WTC11 (cell line): ENCODE results near the gene PRKAG2. TPM values are rescaled to one million over a fixed set of nuclear protein-coding genes. Genes with fewer than 3 reads are reported as not detected.
A peak's percentile ranks its signal among the peaks of the same experiment; 100 is the strongest.

Source experiments
- ATAC-seq: fragments of 200-7000 bp; cut with Tn5 transposase; 2 replicates; pipeline ENCODE4 v1.10.0; 2021; ENCODE audit warnings: mild to moderate bottlenecking, moderate library complexity
- CTCF ChIA-PET: fragments of 300-600 bp; sonication (Branson Sonifier 250); formaldehyde crosslinking; loops from one replicate; lab custom pipeline; 2021; ENCODE audit warnings: antibody characterized with exemption; lab: Charles Lee
- POLR2A ChIA-PET: fragments of 350-600 bp; sonication (Branson Sonifier 250); formaldehyde crosslinking; loops from one replicate; lab custom pipeline; 2021; ENCODE audit warnings: antibody characterized with exemption; lab: Charles Lee
- DNase-seq: peaks from one replicate; pipeline ENCODE4 v3.0.0; 2021; ENCODE audit warnings: low spot score
- H3K27ac Mint-ChIP-seq: 2 replicates; pipeline ENCODE4 v1.8.0; 2021; ENCODE audit warnings: mixed read lengths
- H3K27me3 Mint-ChIP-seq: 2 replicates; pipeline ENCODE4 v1.8.0; 2021; ENCODE audit warnings: low read depth, mild to moderate bottlenecking, moderate library complexity, mixed read lengths
- H3K36me3 Mint-ChIP-seq: 2 replicates; pipeline ENCODE4 v1.8.0; 2021; ENCODE audit warnings: mixed read lengths
- H3K4me1 Mint-ChIP-seq: 2 replicates; pipeline ENCODE4 v1.8.0; 2022; ENCODE audit warnings: mixed read lengths
- H3K4me3 Mint-ChIP-seq: 2 replicates; pipeline ENCODE4 v1.8.0; 2021; ENCODE audit warnings: mild to moderate bottlenecking, moderate library complexity, mixed read lengths
- H3K9me3 Mint-ChIP-seq: 2 replicates; pipeline ENCODE4 v1.8.0; 2021; ENCODE audit warnings: mixed read lengths
- ESRRA ChIP-seq: sonication (generic); formaldehyde crosslinking; IDR thresholded peaks from 2 replicates; pipeline ENCODE4 v1.8.1; 2022; ENCODE audit warnings: mild to moderate bottlenecking, missing genetic modification reagents, borderline replicate concordance
- FOXJ3 ChIP-seq: sonication (generic); formaldehyde crosslinking; IDR thresholded peaks from 2 replicates; pipeline ENCODE4 v1.9.0; 2021; ENCODE audit warnings: missing genetic modification reagents, mild to moderate bottlenecking, borderline replicate concordance
- FOXK1 ChIP-seq: sonication (generic); formaldehyde crosslinking; IDR thresholded peaks from 2 replicates; pipeline ENCODE4 v1.8.0; 2022; ENCODE audit warnings: mild to moderate bottlenecking, moderate library complexity, missing genetic modification reagents
- GABPB1 ChIP-seq: sonication (generic); formaldehyde crosslinking; IDR thresholded peaks from 2 replicates; pipeline ENCODE4 v1.8.1; 2023; ENCODE audit warnings: mild to moderate bottlenecking, missing genetic modification reagents
- HMGA2 ChIP-seq: fragments of 250-450 bp; sonication (Bioruptor Pico); IDR thresholded peaks from 2 replicates; pipeline ENCODE4 v1.4.0; 2021; ENCODE audit warnings: mild to moderate bottlenecking, moderate library complexity
- KAT7 ChIP-seq: sonication (generic); formaldehyde crosslinking; IDR thresholded peaks from 2 replicates; pipeline ENCODE4 v1.8.1; 2023; ENCODE audit warnings: missing genetic modification reagents, mild to moderate bottlenecking, borderline replicate concordance
- MYBL2 ChIP-seq: sonication (generic); formaldehyde crosslinking; IDR thresholded peaks from 2 replicates; pipeline ENCODE4 v1.8.1; 2023; ENCODE audit warnings: mild to moderate bottlenecking, moderate library complexity, missing genetic modification reagents
- NFE2L1 ChIP-seq: sonication (generic); formaldehyde crosslinking; IDR thresholded peaks from 2 replicates; pipeline ENCODE4 v1.8.1; 2023; ENCODE audit warnings: missing genetic modification reagents
- NR1H2 ChIP-seq: sonication (generic); formaldehyde crosslinking; IDR thresholded peaks from 2 replicates; pipeline ENCODE4 v1.9.0; 2021; ENCODE audit warnings: mild to moderate bottlenecking, moderate library complexity, missing genetic modification reagents
- TP53 ChIP-seq: sonication (generic); formaldehyde crosslinking; IDR thresholded peaks from 2 replicates; pipeline ENCODE4 v1.8.1; 2023; ENCODE audit warnings: mild to moderate bottlenecking, missing genetic modification reagents
- ZBTB21 ChIP-seq: sonication (generic); formaldehyde crosslinking; IDR thresholded peaks from 2 replicates; pipeline ENCODE4 v1.8.1; 2023; ENCODE audit warnings: mild to moderate bottlenecking, missing genetic modification reagents, borderline replicate concordance
- ZNF219 ChIP-seq: sonication (generic); formaldehyde crosslinking; IDR thresholded peaks from 2 replicates; pipeline ENCODE4 v1.8.0; 2023; ENCODE audit warnings: missing genetic modification reagents, mild to moderate bottlenecking, borderline replicate concordance
- ZNF263 ChIP-seq: sonication (generic); formaldehyde crosslinking; IDR thresholded peaks from 2 replicates; pipeline ENCODE4 v1.8.1; 2022; ENCODE audit warnings: low read depth, mild to moderate bottlenecking, moderate library complexity, missing genetic modification reagents
- total RNA-seq: library from RNA; stranded (reverse); gene quantifications from 3 replicates; pipeline ENCODE4 v1.2.3, GENCODE V29; 2021
- TF ChIP-seq, protein P1 (sequence below): sonication (generic); formaldehyde crosslinking; IDR thresholded peaks from 2 replicates; pipeline ENCODE4 v1.8.0; 2022; ENCODE audit warnings: missing genetic modification reagents
- TF ChIP-seq, protein P2 (sequence below): sonication (generic); formaldehyde crosslinking; IDR thresholded peaks from 2 replicates; pipeline ENCODE4 v1.8.1; 2023; ENCODE audit warnings: mild to moderate bottlenecking, missing genetic modification reagents, moderate library complexity
- TF ChIP-seq, protein P3 (sequence below): sonication (generic); formaldehyde crosslinking; IDR thresholded peaks from 2 replicates; pipeline ENCODE4 v1.8.1; 2022; ENCODE audit warnings: low read depth, missing genetic modification reagents, borderline replicate concordance
- TF ChIP-seq, protein P4 (sequence below): fragments of 250-450 bp; sonication (Bioruptor Pico); IDR thresholded peaks from 2 replicates; pipeline ENCODE4 v1.9.0; 2021; ENCODE audit warnings: mild to moderate bottlenecking
- TF ChIP-seq, protein P5 (sequence below): fragments of 200-600 bp; IDR thresholded peaks from 2 replicates; pipeline ENCODE4 v1.8.0; 2022; ENCODE audit warnings: antibody characterized with exemption

The PRKAG2 gene
- total RNA-seq, 1 experiment from 2014 or later: 20.3 TPM

DNA sequence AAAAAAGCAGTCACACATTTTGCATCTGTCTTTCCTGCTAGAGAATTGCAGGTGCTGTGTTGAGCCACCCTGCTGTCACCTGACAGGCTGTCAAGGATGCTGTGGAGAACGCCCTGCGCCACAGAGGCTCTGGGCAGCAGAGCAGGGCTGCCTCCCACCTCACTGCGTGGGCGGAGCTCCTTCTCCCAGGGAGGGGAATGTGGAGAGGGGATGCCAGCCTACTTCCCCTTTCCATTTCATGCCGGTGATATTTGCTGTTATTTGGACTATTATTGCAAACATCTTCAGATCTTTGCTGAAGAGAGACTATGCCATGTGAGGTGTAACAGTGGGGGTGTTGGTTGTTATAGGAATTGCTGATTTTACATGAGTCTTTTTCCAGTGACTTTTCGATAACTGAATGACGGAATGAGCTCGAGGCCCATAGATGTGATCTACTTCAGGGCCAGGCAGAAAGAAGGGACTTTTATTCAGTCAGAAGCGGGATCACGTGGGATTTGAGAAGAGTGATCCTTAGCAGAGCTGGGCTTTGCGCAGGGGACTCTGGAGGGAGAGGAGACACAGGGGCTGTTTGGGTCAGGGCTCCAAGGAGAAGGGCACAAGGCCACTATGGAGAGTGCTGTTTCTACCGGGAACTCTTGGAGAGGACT is 13.6 kb upstream of the PRKAG2 start:
- DNase-seq: no peak
- Mint-ChIP-seq H3K9me3 (no peaks in the 10 kb centered on the region), H3K27me3 (peaks cover 2% of the 10 kb centered on the region; the same call in 1 of the 2 replicates), H3K36me3 (no peaks in the 10 kb centered on the region), H3K4me3 (no peak overlapping the region), H3K27ac (no peak overlapping the region), H3K4me1 (peaks cover 8% of the 10 kb centered on the region)
- TF ChIP-seq, protein P1, sequence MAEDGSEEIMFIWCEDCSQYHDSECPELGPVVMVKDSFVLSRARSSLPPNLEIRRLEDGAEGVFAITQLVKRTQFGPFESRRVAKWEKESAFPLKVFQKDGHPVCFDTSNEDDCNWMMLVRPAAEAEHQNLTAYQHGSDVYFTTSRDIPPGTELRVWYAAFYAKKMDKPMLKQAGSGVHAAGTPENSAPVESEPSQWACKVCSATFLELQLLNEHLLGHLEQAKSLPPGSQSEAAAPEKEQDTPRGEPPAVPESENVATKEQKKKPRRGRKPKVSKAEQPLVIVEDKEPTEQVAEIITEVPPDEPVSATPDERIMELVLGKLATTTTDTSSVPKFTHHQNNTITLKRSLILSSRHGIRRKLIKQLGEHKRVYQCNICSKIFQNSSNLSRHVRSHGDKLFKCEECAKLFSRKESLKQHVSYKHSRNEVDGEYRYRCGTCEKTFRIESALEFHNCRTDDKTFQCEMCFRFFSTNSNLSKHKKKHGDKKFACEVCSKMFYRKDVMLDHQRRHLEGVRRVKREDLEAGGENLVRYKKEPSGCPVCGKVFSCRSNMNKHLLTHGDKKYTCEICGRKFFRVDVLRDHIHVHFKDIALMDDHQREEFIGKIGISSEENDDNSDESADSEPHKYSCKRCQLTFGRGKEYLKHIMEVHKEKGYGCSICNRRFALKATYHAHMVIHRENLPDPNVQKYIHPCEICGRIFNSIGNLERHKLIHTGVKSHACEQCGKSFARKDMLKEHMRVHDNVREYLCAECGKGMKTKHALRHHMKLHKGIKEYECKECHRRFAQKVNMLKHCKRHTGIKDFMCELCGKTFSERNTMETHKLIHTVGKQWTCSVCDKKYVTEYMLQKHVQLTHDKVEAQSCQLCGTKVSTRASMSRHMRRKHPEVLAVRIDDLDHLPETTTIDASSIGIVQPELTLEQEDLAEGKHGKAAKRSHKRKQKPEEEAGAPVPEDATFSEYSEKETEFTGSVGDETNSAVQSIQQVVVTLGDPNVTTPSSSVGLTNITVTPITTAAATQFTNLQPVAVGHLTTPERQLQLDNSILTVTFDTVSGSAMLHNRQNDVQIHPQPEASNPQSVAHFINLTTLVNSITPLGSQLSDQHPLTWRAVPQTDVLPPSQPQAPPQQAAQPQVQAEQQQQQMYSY: no peak
- no peak for TF ChIP-seq GABPB1 (CRISPR knock-in tag)
- TF ChIP-seq ZBTB21: no peak
- TF ChIP-seq ESRRA (CRISPR knock-in tag): no peak
- no peak for TF ChIP-seq FOXK1
- no peak for TF ChIP-seq TP53 (CRISPR knock-in tag)
- TF ChIP-seq, protein P2, sequence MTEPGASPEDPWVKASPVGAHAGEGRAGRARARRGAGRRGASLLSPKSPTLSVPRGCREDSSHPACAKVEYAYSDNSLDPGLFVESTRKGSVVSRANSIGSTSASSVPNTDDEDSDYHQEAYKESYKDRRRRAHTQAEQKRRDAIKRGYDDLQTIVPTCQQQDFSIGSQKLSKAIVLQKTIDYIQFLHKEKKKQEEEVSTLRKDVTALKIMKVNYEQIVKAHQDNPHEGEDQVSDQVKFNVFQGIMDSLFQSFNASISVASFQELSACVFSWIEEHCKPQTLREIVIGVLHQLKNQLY (CRISPR knock-in tag): no peak
- TF ChIP-seq ZNF263 (CRISPR knock-in tag): no peak
- TF ChIP-seq HMGA2 (CRISPR knock-in tag): no peak
- TF ChIP-seq NR1H2 (CRISPR knock-in tag): no peak
- TF ChIP-seq, protein P3, sequence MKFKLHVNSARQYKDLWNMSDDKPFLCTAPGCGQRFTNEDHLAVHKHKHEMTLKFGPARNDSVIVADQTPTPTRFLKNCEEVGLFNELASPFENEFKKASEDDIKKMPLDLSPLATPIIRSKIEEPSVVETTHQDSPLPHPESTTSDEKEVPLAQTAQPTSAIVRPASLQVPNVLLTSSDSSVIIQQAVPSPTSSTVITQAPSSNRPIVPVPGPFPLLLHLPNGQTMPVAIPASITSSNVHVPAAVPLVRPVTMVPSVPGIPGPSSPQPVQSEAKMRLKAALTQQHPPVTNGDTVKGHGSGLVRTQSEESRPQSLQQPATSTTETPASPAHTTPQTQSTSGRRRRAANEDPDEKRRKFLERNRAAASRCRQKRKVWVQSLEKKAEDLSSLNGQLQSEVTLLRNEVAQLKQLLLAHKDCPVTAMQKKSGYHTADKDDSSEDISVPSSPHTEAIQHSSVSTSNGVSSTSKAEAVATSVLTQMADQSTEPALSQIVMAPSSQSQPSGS: no peak
- ChIA-PET POLR2A (no interaction called here), CTCF (interaction anchor here (1.0 kb wide), 1 partner anchor 106 kb away, joined by 4 read pairs; no protein-coding TSS in a partner anchor)
- peak; percentile 60 for ATAC-seq

DNA sequence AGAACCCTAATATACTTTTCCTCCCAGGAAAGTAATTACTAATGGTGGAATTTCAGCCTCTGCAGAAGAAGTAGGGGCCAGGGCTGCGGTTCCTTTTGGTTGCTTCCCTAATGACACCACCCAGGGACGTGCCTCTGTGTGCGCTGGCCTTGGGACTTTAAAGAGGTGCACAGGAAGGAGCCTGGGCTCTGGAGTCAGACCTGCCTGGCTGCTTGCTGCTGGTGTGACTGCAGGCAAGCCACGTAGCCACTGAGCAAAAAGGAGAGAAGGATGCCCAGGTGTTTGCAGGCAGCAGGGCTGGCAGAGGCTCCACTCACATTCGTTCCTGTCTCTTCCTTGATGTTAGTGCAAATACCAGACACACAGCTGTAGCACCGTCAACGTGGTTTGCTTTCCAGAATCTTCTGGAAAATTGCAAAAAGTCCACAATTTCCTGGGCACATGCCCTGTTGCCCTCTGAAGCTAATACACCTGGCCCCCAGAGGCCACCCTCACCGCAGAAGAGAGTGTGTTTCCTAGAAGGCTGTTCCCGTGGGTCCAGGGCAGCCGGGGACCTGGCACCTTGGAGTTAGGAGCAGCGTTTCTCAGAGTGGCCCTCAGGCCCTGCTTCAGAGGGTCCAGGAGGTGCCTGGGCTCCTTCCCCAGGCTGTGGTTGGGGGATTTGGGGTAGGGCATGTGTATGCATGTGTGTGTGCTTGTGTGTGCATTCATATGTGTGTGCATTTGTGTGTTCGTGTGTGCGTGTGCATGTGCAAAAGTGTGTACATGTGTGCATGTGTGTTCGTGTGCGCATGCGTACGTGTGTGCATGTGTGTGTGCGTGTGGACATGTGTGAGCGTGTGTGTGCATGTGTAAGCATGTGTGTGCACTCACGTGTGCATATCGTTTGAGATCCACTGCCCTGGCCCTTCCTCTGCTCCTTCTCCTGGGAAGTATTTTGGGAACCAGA is 12.8 kb upstream of the PRKAG2 start:
- CTCF ChIA-PET: interaction anchor here (0.8 to 1.0 kb wide), 2 partner anchors 14 to 106 kb away, joined by 3 to 4 read pairs; no protein-coding TSS in a partner anchor
- no peaks in the 10 kb centered on the region for H3K9me3 Mint-ChIP-seq
- no peaks in the 10 kb centered on the region for H3K36me3 Mint-ChIP-seq
- POLR2A ChIA-PET: no interaction called here
- no peak overlapping the region for H3K4me3 Mint-ChIP-seq
- H3K27ac Mint-ChIP-seq: no peak overlapping the region
- peaks cover 8% of the 10 kb centered on the region for H3K4me1 Mint-ChIP-seq
- DNase-seq: no peak
- peaks cover 2% of the 10 kb centered on the region; the same call in 1 of the 2 replicates for H3K27me3 Mint-ChIP-seq
- ATAC-seq: no peak
- no peak for TF ChIP-seq MYBL2 (CRISPR knock-in tag)
- TF ChIP-seq, protein P4, sequence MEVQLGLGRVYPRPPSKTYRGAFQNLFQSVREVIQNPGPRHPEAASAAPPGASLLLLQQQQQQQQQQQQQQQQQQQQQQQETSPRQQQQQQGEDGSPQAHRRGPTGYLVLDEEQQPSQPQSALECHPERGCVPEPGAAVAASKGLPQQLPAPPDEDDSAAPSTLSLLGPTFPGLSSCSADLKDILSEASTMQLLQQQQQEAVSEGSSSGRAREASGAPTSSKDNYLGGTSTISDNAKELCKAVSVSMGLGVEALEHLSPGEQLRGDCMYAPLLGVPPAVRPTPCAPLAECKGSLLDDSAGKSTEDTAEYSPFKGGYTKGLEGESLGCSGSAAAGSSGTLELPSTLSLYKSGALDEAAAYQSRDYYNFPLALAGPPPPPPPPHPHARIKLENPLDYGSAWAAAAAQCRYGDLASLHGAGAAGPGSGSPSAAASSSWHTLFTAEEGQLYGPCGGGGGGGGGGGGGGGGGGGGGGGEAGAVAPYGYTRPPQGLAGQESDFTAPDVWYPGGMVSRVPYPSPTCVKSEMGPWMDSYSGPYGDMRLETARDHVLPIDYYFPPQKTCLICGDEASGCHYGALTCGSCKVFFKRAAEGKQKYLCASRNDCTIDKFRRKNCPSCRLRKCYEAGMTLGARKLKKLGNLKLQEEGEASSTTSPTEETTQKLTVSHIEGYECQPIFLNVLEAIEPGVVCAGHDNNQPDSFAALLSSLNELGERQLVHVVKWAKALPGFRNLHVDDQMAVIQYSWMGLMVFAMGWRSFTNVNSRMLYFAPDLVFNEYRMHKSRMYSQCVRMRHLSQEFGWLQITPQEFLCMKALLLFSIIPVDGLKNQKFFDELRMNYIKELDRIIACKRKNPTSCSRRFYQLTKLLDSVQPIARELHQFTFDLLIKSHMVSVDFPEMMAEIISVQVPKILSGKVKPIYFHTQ (CRISPR knock-in tag): no peak
- no peak for TF ChIP-seq KAT7 (CRISPR knock-in tag)
- no peak for TF ChIP-seq NFE2L1 (CRISPR knock-in tag)
- TF ChIP-seq ZNF219: no peak
- no peak for TF ChIP-seq GABPB1 (CRISPR knock-in tag)
- no peak for TF ChIP-seq FOXJ3 (CRISPR knock-in tag)
- TF ChIP-seq, protein P5, sequence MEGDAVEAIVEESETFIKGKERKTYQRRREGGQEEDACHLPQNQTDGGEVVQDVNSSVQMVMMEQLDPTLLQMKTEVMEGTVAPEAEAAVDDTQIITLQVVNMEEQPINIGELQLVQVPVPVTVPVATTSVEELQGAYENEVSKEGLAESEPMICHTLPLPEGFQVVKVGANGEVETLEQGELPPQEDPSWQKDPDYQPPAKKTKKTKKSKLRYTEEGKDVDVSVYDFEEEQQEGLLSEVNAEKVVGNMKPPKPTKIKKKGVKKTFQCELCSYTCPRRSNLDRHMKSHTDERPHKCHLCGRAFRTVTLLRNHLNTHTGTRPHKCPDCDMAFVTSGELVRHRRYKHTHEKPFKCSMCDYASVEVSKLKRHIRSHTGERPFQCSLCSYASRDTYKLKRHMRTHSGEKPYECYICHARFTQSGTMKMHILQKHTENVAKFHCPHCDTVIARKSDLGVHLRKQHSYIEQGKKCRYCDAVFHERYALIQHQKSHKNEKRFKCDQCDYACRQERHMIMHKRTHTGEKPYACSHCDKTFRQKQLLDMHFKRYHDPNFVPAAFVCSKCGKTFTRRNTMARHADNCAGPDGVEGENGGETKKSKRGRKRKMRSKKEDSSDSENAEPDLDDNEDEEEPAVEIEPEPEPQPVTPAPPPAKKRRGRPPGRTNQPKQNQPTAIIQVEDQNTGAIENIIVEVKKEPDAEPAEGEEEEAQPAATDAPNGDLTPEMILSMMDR: no peak
